Measurements from ENCODE around the gene NDUFV2.

DNA sequence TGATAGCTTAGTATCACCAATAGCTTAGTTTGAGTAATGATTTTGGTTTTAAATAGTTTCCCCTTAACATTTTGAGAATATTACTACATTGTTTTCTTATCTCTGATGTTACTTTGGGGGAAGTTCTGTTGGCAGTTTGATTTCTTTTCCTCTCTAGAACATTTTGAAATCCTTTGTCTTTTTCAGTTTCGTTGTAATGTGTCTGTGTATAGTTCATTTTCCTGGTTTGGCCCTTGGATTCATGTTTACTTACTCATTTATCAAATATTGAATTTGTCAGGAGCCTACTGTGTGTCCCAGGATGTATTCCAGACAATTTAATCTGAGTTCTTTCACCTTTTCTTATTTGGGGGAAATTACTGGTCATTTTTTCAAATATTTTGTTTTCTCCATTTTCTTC is 50.8 kb downstream of the NDUFV2 start:
- TF ChIP-seq CTCF (IDR thresholded peaks at IDR 0.05) (no peak), POLR2A (IDR thresholded peaks at IDR 0.05) (no peak)
